Measurements from ENCODE around the gene CRYBB1.

CRYBB1 gene

GRCh38 chr22:26555478-26555877 lies 62.3 kb downstream of the CRYBB1 start:
- Histone ChIP-seq H3K4me3 (no peak overlapping the region), H3K27ac (no peak overlapping the region)
- no peak for TF ChIP-seq CTCF (IDR thresholded peaks at IDR 0.05)
- no peak for DNase-seq (ENCODE audit: low spot score)

GRCh38 chr22:26554956-26555355 lies 62.9 kb downstream of the CRYBB1 start:
- no peak for TF ChIP-seq CTCF (IDR thresholded peaks at IDR 0.05)
- no peak overlapping the region for H3K4me3 ChIP-seq
- DNase-seq (ENCODE audit: low spot score): no peak
- no peak overlapping the region for H3K27ac ChIP-seq

GRCh38 chr22:26553056-26553752 lies 64.6 kb downstream of the CRYBB1 start:
- TF ChIP-seq CTCF (IDR thresholded peaks at IDR 0.05): no peak
- no peak overlapping the region for H3K4me3 ChIP-seq
- no peak overlapping the region for H3K27ac ChIP-seq
- DNase-seq (ENCODE audit: low spot score): no peak

GRCh38 chr22:26552466-26552865 lies 65.4 kb downstream of the CRYBB1 start:
- no peak for TF ChIP-seq CTCF (IDR thresholded peaks at IDR 0.05)
- H3K27ac ChIP-seq: no peak overlapping the region
- DNase-seq (ENCODE audit: low spot score): no peak
- no peak overlapping the region for H3K4me3 ChIP-seq

GRCh38 chr22:26551568-26551967 lies 66.3 kb downstream of the CRYBB1 start:
- Histone ChIP-seq H3K4me3 (no peak overlapping the region), H3K27ac (peak overlapping the region in 1 of 2 donors; percentile 79)
- no peak for DNase-seq (ENCODE audit: low spot score)
- no peak for TF ChIP-seq CTCF (IDR thresholded peaks at IDR 0.05)

- peak overlapping the region in 1 of 2 donors; percentile 79 for H3K27ac ChIP-seq
- DNase-seq (ENCODE audit: low spot score): peak; percentile 81
Measured at GRCh38 chr22:26550498-26551033, 67.3 kb downstream of the CRYBB1 start.

More at GRCh38 chr22:26550498-26551033, 67.3 kb downstream of the CRYBB1 start:
- no peak overlapping the region for H3K4me3 ChIP-seq
- no peak for TF ChIP-seq CTCF (IDR thresholded peaks at IDR 0.05)
